Measurements from ENCODE around the gene PIK3R2.

The PIK3R2 gene

GRCh38 chr19:18172331-18173053 is 19.5 kb downstream of the PIK3R2 start:
- Histone ChIP-seq H3K9me3 (ENCODE audit: insufficient read depth, low read depth, low read length) (no peaks in the 10 kb centered on the region), H2AFZ (ENCODE audit: low read length) (no peak overlapping the region), H3K36me3 (ENCODE audit: insufficient read depth, low read length) (no peaks in the 10 kb centered on the region; the same call in 1 of the 2 replicates), H3F3A (ENCODE audit: low read depth) (no peaks in the 10 kb centered on the region), H3K9me2 (replicated peaks; ENCODE audit: low read depth, low read length) (no peaks in the 10 kb centered on the region), H3K27me3 (ENCODE audit: insufficient read depth, low read length, poor library complexity, severe bottlenecking) (no peaks in the 10 kb centered on the region), H3K79me2 (ENCODE audit: insufficient read depth, low read length) (no peaks in the 10 kb centered on the region), H3K4me3 (ENCODE audit: low read length, poor library complexity, severe bottlenecking) (no peak overlapping the region), H3K9ac (ENCODE audit: low read depth, low read length, poor library complexity, severe bottlenecking) (no peak overlapping the region), H3K4me2 (ENCODE audit: low read depth, low read length, poor library complexity, severe bottlenecking) (no peak overlapping the region), H3K4me1 (ENCODE audit: insufficient read depth, low read length, poor library complexity, severe bottlenecking) (peaks cover 4% of the 10 kb centered on the region), H4K20me1 (ENCODE audit: insufficient read depth, low read length, poor library complexity, severe bottlenecking) (no peaks in the 10 kb centered on the region)
- TF ChIP-seq CTCF (conservative IDR thresholded peaks at IDR 0.05; ENCODE audit: low read length) (no peak), EZH2phosphoT487 (IDR thresholded peaks at IDR 0.05; ENCODE audit: borderline replicate concordance) (no peak)

- TF ChIP-seq CTCF (conservative IDR thresholded peaks at IDR 0.05; ENCODE audit: low read length) (no peak), EZH2phosphoT487 (IDR thresholded peaks at IDR 0.05; ENCODE audit: borderline replicate concordance) (no peak)
- H3K9me3 ChIP-seq (ENCODE audit: insufficient read depth, low read depth, low read length), result no peaks in the 10 kb centered on the region
- H3F3A ChIP-seq (ENCODE audit: low read depth), result no peaks in the 10 kb centered on the region
- no peaks in the 10 kb centered on the region for H3K9me2 ChIP-seq (replicated peaks; ENCODE audit: low read depth, low read length)
- H3K4me3 ChIP-seq (ENCODE audit: low read length, poor library complexity, severe bottlenecking), result peak overlapping the region; percentile 74
- peak overlapping the region; percentile 77 for H3K4me2 ChIP-seq (ENCODE audit: low read depth, low read length, poor library complexity, severe bottlenecking)
- H3K4me1 ChIP-seq (ENCODE audit: insufficient read depth, low read length, poor library complexity, severe bottlenecking), result peaks cover 4% of the 10 kb centered on the region
- no peaks in the 10 kb centered on the region for H3K79me2 ChIP-seq (ENCODE audit: insufficient read depth, low read length)
- peak overlapping the region; percentile 88; the same call in 1 of the 2 replicates for H2AFZ ChIP-seq (ENCODE audit: low read length)
- H3K9ac ChIP-seq (ENCODE audit: low read depth, low read length, poor library complexity, severe bottlenecking), result no peak overlapping the region
- no peaks in the 10 kb centered on the region; the same call in 1 of the 2 replicates for H3K36me3 ChIP-seq (ENCODE audit: insufficient read depth, low read length)
- no peaks in the 10 kb centered on the region for H3K27me3 ChIP-seq (ENCODE audit: insufficient read depth, low read length, poor library complexity, severe bottlenecking)
- H4K20me1 ChIP-seq (ENCODE audit: insufficient read depth, low read length, poor library complexity, severe bottlenecking), result no peaks in the 10 kb centered on the region
Measured at GRCh38 chr19:18173054-18173571, 20.1 kb downstream of the PIK3R2 start.

GRCh38 chr19:18173572-18174288 is 20.8 kb downstream of the PIK3R2 start, which contains the start of gene IFI30:
Gene IFI30, plus strand, starts transcription at chr19:18173813. Its CDS starts 29 bp downstream, at chr19:18173842.
- Histone ChIP-seq H3K27me3 (ENCODE audit: insufficient read depth, low read length, poor library complexity, severe bottlenecking) (no peaks in the 10 kb centered on the region), H3K4me2 (ENCODE audit: low read depth, low read length, poor library complexity, severe bottlenecking) (peak within 1 kb of the TSS; percentile 77), H3K36me3 (ENCODE audit: insufficient read depth, low read length) (no peaks in the 10 kb centered on the region; the same call in 1 of the 2 replicates), H3K9ac (ENCODE audit: low read depth, low read length, poor library complexity, severe bottlenecking) (peak within 1 kb of the TSS; percentile 64), H3K4me3 (ENCODE audit: low read length, poor library complexity, severe bottlenecking) (peak within 1 kb of the TSS; percentile 74), H3K9me2 (replicated peaks; ENCODE audit: low read depth, low read length) (no peaks in the 10 kb centered on the region), H3K4me1 (ENCODE audit: insufficient read depth, low read length, poor library complexity, severe bottlenecking) (peaks cover 4% of the 10 kb centered on the region), H3K9me3 (ENCODE audit: insufficient read depth, low read depth, low read length) (no peaks in the 10 kb centered on the region), H4K20me1 (ENCODE audit: insufficient read depth, low read length, poor library complexity, severe bottlenecking) (no peaks in the 10 kb centered on the region), H3K79me2 (ENCODE audit: insufficient read depth, low read length) (no peaks in the 10 kb centered on the region), H2AFZ (ENCODE audit: low read length) (peak within 1 kb of the TSS; percentile 88), H3F3A (ENCODE audit: low read depth) (no peaks in the 10 kb centered on the region)
- TF ChIP-seq EZH2phosphoT487 (IDR thresholded peaks at IDR 0.05; ENCODE audit: borderline replicate concordance) (no peak), CTCF (conservative IDR thresholded peaks at IDR 0.05; ENCODE audit: low read length) (no peak)
